Skeletal muscle satellite cell (primary cell): Measurements from ENCODE around the gene MCCC1.
"Not testable (repeated sequence)": the region's sequence is repeated elsewhere in the genome, so short reads cannot be mapped to it uniquely, and the experiment has no call there.

Experiments used
- H3K27me3 ChIP-seq: 2 replicates; pipeline ENCODE4 v1.7.0; 2013; ENCODE audit warnings: low read length; ENCODE audit not compliant: control insufficient read depth, insufficient read depth
- H3K36me3 ChIP-seq: 2 replicates; pipeline ENCODE4 v1.7.0; 2013; ENCODE audit warnings: mild to moderate bottlenecking, control low read depth, low read length; ENCODE audit not compliant: insufficient read depth
- H3K4me1 ChIP-seq: 2 replicates; pipeline ENCODE4 v1.7.0; 2013; ENCODE audit warnings: low read length; ENCODE audit not compliant: control insufficient read depth, insufficient read depth
- H3K4me2 ChIP-seq: 2 replicates; pipeline ENCODE4 v1.7.0; 2013; ENCODE audit warnings: mild to moderate bottlenecking, low read length
- H3K4me3 ChIP-seq: 2 replicates; pipeline ENCODE4 v1.7.0; 2013; ENCODE audit warnings: low read length
- H3K9ac ChIP-seq: 2 replicates; pipeline ENCODE4 v1.7.0; 2013; ENCODE audit warnings: mild to moderate bottlenecking, low read depth, low read length, moderate library complexity
- H3K9me3 ChIP-seq: replicated peaks from 2 replicates; pipeline ENCODE4 v1.7.0; 2013; ENCODE audit warnings: mild to moderate bottlenecking, control low read depth, low read length

The MCCC1 gene

GRCh38 chr3:183013074-183013473 lies 86.2 kb downstream of the MCCC1 start:
- Histone ChIP-seq H3K9me3 (no peaks in the 10 kb centered on the region), H3K36me3 (peaks cover 10% of the 10 kb centered on the region), H3K9ac (no peak overlapping the region), H3K4me3 (no peak overlapping the region), H3K4me2 (no peak overlapping the region), H3K27me3 (no peaks in the 10 kb centered on the region), H3K4me1 (no peaks in the 10 kb centered on the region)

GRCh38 chr3:183008800-183009199 lies 90.5 kb downstream of the MCCC1 start:
- no peak overlapping the region for H3K4me2 ChIP-seq
- no peaks in the 10 kb centered on the region for H3K9me3 ChIP-seq
- H3K4me3 ChIP-seq = no peak overlapping the region
- no peak overlapping the region for H3K9ac ChIP-seq
- H3K27me3 ChIP-seq = no peaks in the 10 kb centered on the region
- no peaks in the 10 kb centered on the region for H3K36me3 ChIP-seq
- no peaks in the 10 kb centered on the region for H3K4me1 ChIP-seq

GRCh38 chr3:183008303-183008702 lies 91.0 kb downstream of the MCCC1 start:
- Histone ChIP-seq H3K9ac (no peak overlapping the region), H3K9me3 (no peaks in the 10 kb centered on the region), H3K4me2 (no peak overlapping the region), H3K36me3 (no peaks in the 10 kb centered on the region), H3K4me1 (no peaks in the 10 kb centered on the region), H3K27me3 (no peaks in the 10 kb centered on the region), H3K4me3 (no peak overlapping the region)

- Histone ChIP-seq H3K9me3 (no peaks in the 10 kb centered on the region), H3K4me3 (no peak overlapping the region), H3K36me3 (no peaks in the 10 kb centered on the region), H3K9ac (no peak overlapping the region), H3K27me3 (no peaks in the 10 kb centered on the region), H3K4me2 (no peak overlapping the region), H3K4me1 (no peaks in the 10 kb centered on the region)
Observed at GRCh38 chr3:183006396-183007002, 92.8 kb downstream of the MCCC1 start.

GRCh38 chr3:182999767-183000166 lies 99.5 kb downstream of the MCCC1 start:
- Histone ChIP-seq H3K9ac (no peak overlapping the region), H3K36me3 (no peaks in the 10 kb centered on the region), H3K4me3 (no peak overlapping the region), H3K4me2 (no peak overlapping the region), H3K4me1 (no peaks in the 10 kb centered on the region), H3K27me3 (no peaks in the 10 kb centered on the region), H3K9me3 (no peaks in the 10 kb centered on the region)

- H3K4me3 ChIP-seq, H3K36me3 ChIP-seq, H3K4me1 ChIP-seq, H3K9me3 ChIP-seq, H3K27me3 ChIP-seq, H3K9ac ChIP-seq, H3K4me2 ChIP-seq: not testable (repeated sequence)
Observed at GRCh38 chr3:182993486-182994201, 105.7 kb downstream of the MCCC1 start.

GRCh38 chr3:182989566-182989965 lies 109.7 kb downstream of the MCCC1 start:
- H3K4me2 ChIP-seq = no peak overlapping the region
- H3K4me3 ChIP-seq = no peak overlapping the region
- no peaks in the 10 kb centered on the region for H3K36me3 ChIP-seq
- H3K4me1 ChIP-seq = no peaks in the 10 kb centered on the region
- no peaks in the 10 kb centered on the region for H3K9me3 ChIP-seq
- H3K9ac ChIP-seq = no peak overlapping the region
- H3K27me3 ChIP-seq = no peaks in the 10 kb centered on the region

- no peaks in the 10 kb centered on the region for H3K4me1 ChIP-seq
- H3K4me2 ChIP-seq = no peak overlapping the region
- H3K9ac ChIP-seq = no peak overlapping the region
- H3K4me3 ChIP-seq = no peak overlapping the region
- H3K27me3 ChIP-seq = no peaks in the 10 kb centered on the region
- no peaks in the 10 kb centered on the region for H3K36me3 ChIP-seq
- H3K9me3 ChIP-seq = no peaks in the 10 kb centered on the region
Observed at GRCh38 chr3:182986021-182986420, 113.3 kb downstream of the MCCC1 start.

GRCh38 chr3:182983876-182984275 lies 115.4 kb downstream of the MCCC1 start:
- no peaks in the 10 kb centered on the region for H3K27me3 ChIP-seq
- H3K4me2 ChIP-seq = no peak overlapping the region
- no peak overlapping the region for H3K9ac ChIP-seq
- no peak overlapping the region for H3K4me3 ChIP-seq
- no peaks in the 10 kb centered on the region for H3K9me3 ChIP-seq
- no peaks in the 10 kb centered on the region for H3K36me3 ChIP-seq
- H3K4me1 ChIP-seq = peaks cover 3% of the 10 kb centered on the region

- Histone ChIP-seq H3K9me3 (no peaks in the 10 kb centered on the region), H3K4me3 (peak overlapping the region; percentile 80), H3K4me2 (peak overlapping the region; percentile 85)
Observed at GRCh38 chr3:182981038-182981380, 118.3 kb downstream of the MCCC1 start.

GRCh38 chr3:182980204-182981037 lies 118.9 kb downstream of the MCCC1 start, which contains the start of gene DCUN1D1:
TSS of gene DCUN1D1 (minus strand) at chr3:182980538. CDS start at chr3:182980489, 49 bp downstream.
- Histone ChIP-seq H3K4me2 (peak within 1 kb of the TSS; percentile 89), H3K4me3 (peak within 1 kb of the TSS; percentile 80), H3K9me3 (no peaks in the 10 kb centered on the region), H3K36me3 (no peaks in the 10 kb centered on the region), H3K4me1 (peaks cover 9% of the 10 kb centered on the region), H3K9ac (peak within 1 kb of the TSS; percentile 83), H3K27me3 (no peaks in the 10 kb centered on the region)

More at GRCh38 chr3:182981038-182981380, 118.3 kb downstream of the MCCC1 start:
- Histone ChIP-seq H3K36me3 (no peaks in the 10 kb centered on the region), H3K4me1 (peaks cover 9% of the 10 kb centered on the region), H3K9ac (peak overlapping the region; percentile 79), H3K27me3 (no peaks in the 10 kb centered on the region)
